Endothelial cell of umbilical vein (primary cell): ENCODE results near the gene UMPS.

Experiments used
- CTCF ChIP-seq, 2 donors: IDR thresholded peaks; 1 replicate in 1 of 2; 2 replicates in 1 of 2; pipeline ENCODE4 v1.5.1; 2011; ENCODE audit warnings: low read length in 2 of 2, mild to moderate bottlenecking in 2 of 2, moderate library complexity in 2 of 2, control low read depth in 1 of 2, inconsistent platforms in 1 of 2, low read depth in 1 of 2; ENCODE audit not compliant: insufficient read depth in 1 of 2; ENCODE audit errors: extremely low read depth in 1 of 2
- EZH2 ChIP-seq: IDR thresholded peaks from 2 replicates; pipeline ENCODE4 v1.6.1; 2012; ENCODE audit warnings: borderline replicate concordance, low read depth, mild to moderate bottlenecking, moderate library complexity, low read length, inconsistent platforms; ENCODE audit not compliant: severe bottlenecking
- JUN ChIP-seq: IDR thresholded peaks from 2 replicates; pipeline ENCODE4 v1.6.1; 2011; ENCODE audit warnings: borderline replicate concordance, low read depth; ENCODE audit not compliant: insufficient read length, insufficient read depth
- MAX ChIP-seq: IDR thresholded peaks from 2 replicates; pipeline ENCODE4 v1.6.1; 2011; ENCODE audit not compliant: insufficient read depth, insufficient read length
- MYC ChIP-seq: IDR thresholded peaks from one replicate; pipeline ENCODE4 v1.6.1; 2011; ENCODE audit warnings: mild to moderate bottlenecking, low read depth, low read length
- POLR2A ChIP-seq: IDR thresholded peaks from 2 replicates; pipeline ENCODE4 v1.6.1; 2012; ENCODE audit warnings: low read depth, mild to moderate bottlenecking, control low read depth, low read length
- POLR2AphosphoS5 ChIP-seq: IDR thresholded peaks from 2 replicates; pipeline ENCODE4 v1.6.1; 2012; ENCODE audit warnings: low read depth, mild to moderate bottlenecking, control low read depth, low read length, moderate library complexity; ENCODE audit not compliant: insufficient read depth

GRCh38 chr3:124779751-124780191 lies 49.5 kb downstream of the UMPS start:
- TF ChIP-seq CTCF (IDR thresholded peaks at IDR 0.05; ENCODE audit: extremely low read depth in 1 of 2, insufficient read depth in 1 of 2, low read depth in 1 of 2, low read length in 2 of 2), result no peak
- TF ChIP-seq POLR2A, result no peak
- no peak for TF ChIP-seq MAX
- no peak for TF ChIP-seq EZH2
- no peak for TF ChIP-seq MYC
- no peak for TF ChIP-seq POLR2AphosphoS5
- no peak for TF ChIP-seq JUN
